ENCODE data around the gene TEX29. TPM values are rescaled to one million over a fixed set of nuclear protein-coding genes. Genes with fewer than 3 reads are reported as not detected.

Gene TEX29
- total and polyA plus RNA-seq, 2 of the 4 experiments (the other 2 are of a cell fraction), result 0.46 TPM; not detected in 1

GRCh38 chr13:111298214-111298975 is 22.0 kb upstream of the TEX29 start:
- no peaks in the 10 kb centered on the region for H3K9me1 ChIP-seq (ENCODE audit: insufficient read depth, low read length)
- no peak overlapping the region for H2BK20ac ChIP-seq (ENCODE audit: low read depth, low read length)
- H3K27ac ChIP-seq (ENCODE audit: insufficient read depth, low read length), result no peak overlapping the region
- TF ChIP-seq RFX5 (IDR thresholded peaks at IDR 0.05; ENCODE audit: low read depth, low read length) (no peak), BHLHE40 (IDR thresholded peaks at IDR 0.05; ENCODE audit: low read depth, low read length) (no peak), MAZ (IDR thresholded peaks at IDR 0.05; ENCODE audit: borderline replicate concordance, low read depth, low read length) (no peak), FOS (IDR thresholded peaks at IDR 0.05; ENCODE audit: low read depth, low read length) (no peak), MAFK (IDR thresholded peaks at IDR 0.05; ENCODE audit: low read depth, low read length) (no peak), MXI1 (IDR thresholded peaks at IDR 0.05; ENCODE audit: borderline replicate concordance, low read depth, low read length) (no peak), NFE2L2 (IDR thresholded peaks at IDR 0.05; ENCODE audit: low read depth, low read length) (no peak), CHD1 (IDR thresholded peaks at IDR 0.05; ENCODE audit: low read depth, low read length) (no peak)
- TF ChIP-seq, protein P1, sequence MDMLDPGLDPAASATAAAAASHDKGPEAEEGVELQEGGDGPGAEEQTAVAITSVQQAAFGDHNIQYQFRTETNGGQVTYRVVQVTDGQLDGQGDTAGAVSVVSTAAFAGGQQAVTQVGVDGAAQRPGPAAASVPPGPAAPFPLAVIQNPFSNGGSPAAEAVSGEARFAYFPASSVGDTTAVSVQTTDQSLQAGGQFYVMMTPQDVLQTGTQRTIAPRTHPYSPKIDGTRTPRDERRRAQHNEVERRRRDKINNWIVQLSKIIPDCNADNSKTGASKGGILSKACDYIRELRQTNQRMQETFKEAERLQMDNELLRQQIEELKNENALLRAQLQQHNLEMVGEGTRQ (IDR thresholded peaks at IDR 0.05; ENCODE audit: low read depth, low read length), result no peak
- TF ChIP-seq, protein P2, sequence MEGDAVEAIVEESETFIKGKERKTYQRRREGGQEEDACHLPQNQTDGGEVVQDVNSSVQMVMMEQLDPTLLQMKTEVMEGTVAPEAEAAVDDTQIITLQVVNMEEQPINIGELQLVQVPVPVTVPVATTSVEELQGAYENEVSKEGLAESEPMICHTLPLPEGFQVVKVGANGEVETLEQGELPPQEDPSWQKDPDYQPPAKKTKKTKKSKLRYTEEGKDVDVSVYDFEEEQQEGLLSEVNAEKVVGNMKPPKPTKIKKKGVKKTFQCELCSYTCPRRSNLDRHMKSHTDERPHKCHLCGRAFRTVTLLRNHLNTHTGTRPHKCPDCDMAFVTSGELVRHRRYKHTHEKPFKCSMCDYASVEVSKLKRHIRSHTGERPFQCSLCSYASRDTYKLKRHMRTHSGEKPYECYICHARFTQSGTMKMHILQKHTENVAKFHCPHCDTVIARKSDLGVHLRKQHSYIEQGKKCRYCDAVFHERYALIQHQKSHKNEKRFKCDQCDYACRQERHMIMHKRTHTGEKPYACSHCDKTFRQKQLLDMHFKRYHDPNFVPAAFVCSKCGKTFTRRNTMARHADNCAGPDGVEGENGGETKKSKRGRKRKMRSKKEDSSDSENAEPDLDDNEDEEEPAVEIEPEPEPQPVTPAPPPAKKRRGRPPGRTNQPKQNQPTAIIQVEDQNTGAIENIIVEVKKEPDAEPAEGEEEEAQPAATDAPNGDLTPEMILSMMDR (conservative IDR thresholded peaks at IDR 0.05; ENCODE audit: low read depth, low read length), result no peak
- WGBS, 2 experiments (ENCODE audit: extremely low coverage in 2 of 2, insufficient read length in 1 of 2), result 92% methylated on average over 4 of the region's 13 CpGs; no CpG with 5 or more reads in 1 of the 2 experiments
- no peaks in the 10 kb centered on the region for H3K9me3 ChIP-seq (ENCODE audit: control insufficient read depth, insufficient read depth, low read length)
- H4K8ac ChIP-seq (ENCODE audit: low read depth in 2 of 2, low read length in 2 of 2), result no peak overlapping the region
- no peak overlapping the region for H3K56ac ChIP-seq (ENCODE audit: extremely low read depth, insufficient read depth, low read length)
- H2BK120ac ChIP-seq (ENCODE audit: low read depth, low read length), result no peak overlapping the region
- ChIA-PET CTCF (no interaction called here), POLR2A (ENCODE audit: unreplicated experiment) (no interaction called here)
- no peak overlapping the region for H2BK15ac ChIP-seq (ENCODE audit: low read depth, low read length)
- H3K27me3 ChIP-seq (ENCODE audit: control insufficient read depth, insufficient read depth, low read length), result no peaks in the 10 kb centered on the region
- no TSS peak for BruUV-seq (replicated peaks)
- H3K18ac ChIP-seq (ENCODE audit: low read depth, low read length), result no peak overlapping the region
- no peak overlapping the region for H3K14ac ChIP-seq (replicated peaks; ENCODE audit: low read depth, low read length)
- dilution Hi-C loops (cut with HindIII; ENCODE audit: low sequenced_read_pairs, unreplicated experiment), result no loop called here
- H2BK5ac ChIP-seq (ENCODE audit: low read depth, low read length, poor library complexity, severe bottlenecking), result no peak overlapping the region
- H2AFZ ChIP-seq (replicated peaks; ENCODE audit: low read length, poor library complexity), result no peak overlapping the region
- no peak overlapping the region for H2AK9ac ChIP-seq (replicated peaks; ENCODE audit: low read depth, low read length, poor library complexity)
- H3K36me3 ChIP-seq (ENCODE audit: control insufficient read depth, insufficient read depth, low read length), result peaks cover 35% of the 10 kb centered on the region
- H3K79me1 ChIP-seq (ENCODE audit: low read depth in 1 of 2, low read length in 2 of 2), result peaks cover 11 to 13% of the 10 kb centered on the region in 2 experiments; a peak in 1 of 4 replicates
- intact Hi-C loops (cut with micrococcal nuclease), result no loop called here
- no peaks in the 10 kb centered on the region for H3K4me1 ChIP-seq (ENCODE audit: control insufficient read depth, insufficient read depth, low read length)
- H4K20me1 ChIP-seq (ENCODE audit: insufficient read depth, low read length), result no peaks in the 10 kb centered on the region; the same call in 1 of the 2 replicates
- no peak overlapping the region for H3K23ac ChIP-seq (ENCODE audit: low read depth, low read length)
- no peak overlapping the region for H3K9ac ChIP-seq (ENCODE audit: low read depth, low read length)
- DNase-seq, result no peak
- H2AK5ac ChIP-seq (ENCODE audit: low read depth, low read length), result no peak overlapping the region
- in situ Hi-C loops (cut with MboI; ENCODE audit: low sequenced_read_pairs), result no loop called here
- H3K4me2 ChIP-seq (ENCODE audit: low read depth, low read length), result no peak overlapping the region
- no peak overlapping the region for H4K91ac ChIP-seq (ENCODE audit: insufficient read depth, low read depth, low read length)
- ATAC-seq (ENCODE audit: low read depth), result no peak
- no peak overlapping the region for H4K5ac ChIP-seq (ENCODE audit: low read depth, low read length)
- H3K4me3 ChIP-seq (ENCODE audit: insufficient read depth, low read depth, low read length), result no peak overlapping the region
- H3K4ac ChIP-seq (ENCODE audit: low read depth, low read length), result no peak overlapping the region

All from IMR-90 (cell line).